HG03175 (cell line): Measurements from ENCODE around the gene PPFIBP1.
A peak's percentile ranks its signal among the peaks of the same experiment; 100 is the strongest.

Source experiments
- ATAC-seq: cut with Tn5 transposase; IDR thresholded peaks from one replicate; pipeline ENCODE4 v1.9.1; 2021; ENCODE audit warnings: mild to moderate bottlenecking, moderate library complexity; ENCODE audit not compliant: unreplicated experiment

PPFIBP1 gene

DNA sequence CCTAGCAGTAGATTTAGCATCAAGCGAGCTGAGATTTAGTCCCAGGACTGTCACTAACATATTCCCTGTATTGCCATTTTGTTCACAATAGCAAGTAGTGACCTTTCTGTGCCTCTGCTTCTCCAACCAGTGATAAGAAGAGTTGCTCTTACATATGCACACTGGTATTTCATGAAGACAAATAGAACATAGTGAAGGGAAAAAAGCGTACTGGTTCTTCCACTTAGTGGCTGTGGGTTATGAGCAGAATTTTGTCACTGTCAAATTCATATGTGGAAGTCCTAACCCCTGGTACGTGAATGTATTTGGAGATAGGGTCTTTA lies 12.3 kb upstream of the PPFIBP1 start:
- no peak for ATAC-seq

GRCh38 chr12:27513155-27513824 lies 10.7 kb upstream of the PPFIBP1 start:
- no peak for ATAC-seq

GRCh38 chr12:27515671-27516070 lies 8.3 kb upstream of the PPFIBP1 start:
- no peak for ATAC-seq

DNA sequence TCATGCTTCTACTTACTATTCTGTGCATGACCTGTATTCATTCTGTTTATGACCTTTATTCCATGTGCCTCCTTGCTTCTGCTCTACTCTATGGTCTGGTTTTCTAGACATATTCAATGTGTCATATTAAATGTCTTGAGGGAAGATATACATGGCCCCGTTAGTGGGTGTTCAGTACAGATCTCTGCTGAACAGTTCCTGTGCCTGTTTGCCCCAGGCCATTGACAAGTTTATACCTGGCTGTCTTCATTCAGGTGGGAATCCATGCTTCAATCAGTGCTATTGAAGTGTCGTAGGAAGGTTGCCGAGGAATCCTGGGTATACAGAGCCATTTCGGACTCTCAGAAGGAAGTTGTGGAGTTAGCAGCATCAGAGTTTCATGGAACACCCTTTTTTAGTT lies 7.4 kb upstream of the PPFIBP1 start:
- ATAC-seq = no peak

- no peak for ATAC-seq
Observed at GRCh38 chr12:27517546-27517945, 6.5 kb upstream of the PPFIBP1 start.

DNA sequence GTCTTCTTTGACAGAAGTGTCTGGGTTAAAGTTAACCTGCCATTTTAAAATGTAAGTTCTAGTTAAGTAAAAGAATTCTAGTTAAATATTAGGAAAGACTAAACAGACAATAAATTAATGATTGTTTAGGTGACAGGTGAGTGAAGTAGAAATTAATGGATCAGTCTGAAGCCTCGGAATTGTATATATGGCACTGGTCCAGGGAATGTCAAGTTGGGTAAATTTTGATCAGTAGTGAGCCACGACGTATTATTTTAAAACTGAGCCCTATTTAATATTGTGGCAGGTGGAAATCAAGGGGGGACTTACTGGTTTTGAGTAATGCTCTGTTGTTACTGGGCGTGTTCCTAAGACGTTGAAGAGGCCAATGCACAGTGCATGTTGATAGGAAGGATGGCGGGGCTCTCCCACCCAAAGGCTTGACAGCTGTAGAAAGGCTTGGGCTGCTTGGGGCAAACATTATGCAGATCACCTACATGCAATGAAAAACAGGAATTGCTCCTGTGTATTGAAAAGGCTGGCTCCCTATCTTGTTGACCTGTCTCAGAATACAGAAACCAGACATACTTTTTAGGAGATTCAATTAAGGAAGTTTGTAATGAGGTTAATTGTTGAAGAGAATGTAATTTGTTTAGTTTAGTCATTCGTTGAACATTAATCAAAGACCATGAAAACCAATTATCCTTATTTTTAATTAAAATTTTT lies 5.9 kb upstream of the PPFIBP1 start:
- no peak for ATAC-seq

- no peak for ATAC-seq
Observed at GRCh38 chr12:27521066-27521465, 2.9 kb upstream of the PPFIBP1 start.

DNA sequence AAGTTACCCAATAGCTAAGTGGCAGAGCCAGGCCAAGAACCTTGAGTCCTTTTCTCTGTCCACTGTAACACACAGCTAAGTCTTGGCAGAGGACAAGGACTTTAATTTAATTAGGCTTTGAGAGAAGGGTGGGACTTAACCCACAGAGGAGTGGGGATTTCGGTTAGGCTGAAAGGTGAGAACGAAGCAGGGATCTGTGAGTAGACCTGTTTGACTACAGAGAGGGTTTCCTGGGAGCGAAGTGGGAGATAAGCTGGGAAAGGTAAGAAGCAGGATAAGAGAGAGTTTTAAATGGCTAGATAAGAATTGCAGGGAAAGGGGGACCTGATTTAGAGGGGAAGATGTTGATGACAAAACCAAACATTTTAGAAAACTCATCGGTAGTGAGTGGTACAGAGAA lies 2.0 kb upstream of the PPFIBP1 start:
- ATAC-seq = no peak

DNA sequence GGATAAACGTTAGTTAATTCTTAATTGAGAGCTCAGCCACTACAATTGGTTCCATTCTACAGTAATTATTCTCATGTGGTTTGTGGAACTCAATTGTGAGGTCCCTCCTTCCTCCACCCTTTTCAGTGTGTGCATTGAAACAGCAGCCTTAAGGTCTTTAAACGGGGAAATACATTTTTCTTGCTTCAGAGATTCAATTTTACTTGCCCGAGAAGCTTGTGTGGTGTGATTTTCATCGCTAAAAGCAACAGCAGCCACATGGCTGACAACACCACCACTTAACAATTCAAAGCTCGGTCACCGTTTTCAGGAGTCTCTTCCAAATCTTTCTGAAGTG lies 733 bp upstream of the PPFIBP1 start:
- peak; percentile 10 for ATAC-seq

GRCh38 chr12:27524494-27524835 lies 459 bp downstream of the PPFIBP1 start:
- peak; percentile 5 for ATAC-seq

- no peak for ATAC-seq
Observed at GRCh38 chr12:27524839-27525753, 1.1 kb downstream of the PPFIBP1 start.

DNA sequence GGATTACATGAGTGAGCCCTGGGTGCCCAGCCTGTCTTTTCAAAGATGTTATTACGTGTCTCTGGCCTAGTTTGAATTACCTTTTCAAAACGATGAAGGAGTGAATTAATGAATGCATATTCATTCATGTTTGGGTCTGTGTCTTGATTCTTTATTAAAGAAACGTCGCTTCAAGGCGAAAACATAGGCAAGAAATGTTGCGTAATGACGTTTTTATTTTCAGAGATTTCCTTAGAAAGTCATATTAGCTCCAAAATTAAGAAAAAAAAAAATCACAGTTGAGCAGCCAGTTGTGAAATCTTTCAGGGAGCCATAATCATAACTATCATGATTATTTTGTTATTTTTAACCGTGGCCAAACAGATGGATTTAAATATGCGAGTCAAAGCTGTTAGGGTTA lies 3.5 kb downstream of the PPFIBP1 start:
- ATAC-seq = no peak

- ATAC-seq = no peak
Observed at GRCh38 chr12:27528788-27529187, 4.8 kb downstream of the PPFIBP1 start.

GRCh38 chr12:27530157-27530922 lies 6.3 kb downstream of the PPFIBP1 start:
- ATAC-seq = no peak

- ATAC-seq = no peak
Observed at GRCh38 chr12:27531896-27532295, 7.9 kb downstream of the PPFIBP1 start.

GRCh38 chr12:27534060-27534764 lies 10.2 kb downstream of the PPFIBP1 start:
- peak; percentile 46 for ATAC-seq

DNA sequence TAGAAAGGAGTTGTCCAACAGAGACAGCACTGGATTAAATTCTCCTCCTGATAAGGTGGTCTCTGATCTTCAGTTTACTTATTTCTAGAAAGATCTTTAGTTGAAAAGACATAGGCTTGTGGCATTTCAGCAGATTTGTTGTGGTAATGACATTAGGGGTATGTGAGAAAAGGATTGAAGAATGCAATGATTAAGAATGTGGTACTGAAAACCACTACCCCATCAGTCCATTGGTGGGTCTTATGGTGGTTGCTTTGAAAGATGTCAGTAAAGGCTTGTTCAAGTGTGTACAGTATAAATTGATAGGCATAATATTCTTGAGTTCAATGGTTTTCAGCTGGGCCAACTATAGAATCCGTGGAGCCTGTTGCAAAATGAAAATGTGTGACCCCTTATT lies 10.8 kb downstream of the PPFIBP1 start:
- peak; percentile 31 for ATAC-seq

- no peak for ATAC-seq
Observed at GRCh38 chr12:27535318-27535717, 11.3 kb downstream of the PPFIBP1 start.

DNA sequence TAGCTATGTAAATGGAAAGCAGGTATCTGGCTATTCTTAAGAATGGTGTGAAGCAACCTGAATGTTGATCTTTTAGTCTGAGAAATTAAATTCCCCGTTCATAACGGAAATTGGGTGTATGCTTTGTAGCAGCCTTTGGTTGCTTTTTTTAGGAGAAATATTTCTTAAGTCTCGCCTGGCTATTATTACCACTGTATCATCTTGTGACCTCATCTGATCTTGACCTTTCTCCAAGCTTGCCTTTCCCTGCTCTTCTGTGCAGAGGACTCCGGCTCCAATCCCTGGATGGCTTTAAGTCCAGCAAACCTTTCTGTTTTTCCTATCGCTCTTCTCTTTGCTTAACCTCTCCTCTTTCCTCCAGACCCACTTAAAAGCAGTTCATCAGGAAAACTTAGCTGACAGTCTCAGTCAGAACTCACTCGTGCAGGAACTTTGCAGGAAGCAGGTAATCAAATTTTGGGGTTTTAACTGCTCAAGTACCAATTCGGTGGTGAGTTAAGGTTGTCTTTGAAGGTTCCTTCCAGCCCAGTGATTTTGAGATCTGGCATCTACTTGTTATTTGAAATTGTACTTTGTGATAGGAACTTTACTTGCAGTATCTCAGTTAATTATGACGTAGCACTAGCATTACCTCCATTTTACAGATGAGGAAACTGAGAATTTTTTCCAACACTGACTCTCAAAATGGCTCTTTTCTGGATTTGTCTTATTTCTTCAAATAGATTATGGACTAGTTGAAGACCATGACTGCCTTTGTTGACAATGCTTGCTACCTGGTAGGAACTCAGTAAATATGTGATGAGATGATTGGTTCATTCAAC lies 14.1 kb downstream of the PPFIBP1 start:
- ATAC-seq = no peak

DNA sequence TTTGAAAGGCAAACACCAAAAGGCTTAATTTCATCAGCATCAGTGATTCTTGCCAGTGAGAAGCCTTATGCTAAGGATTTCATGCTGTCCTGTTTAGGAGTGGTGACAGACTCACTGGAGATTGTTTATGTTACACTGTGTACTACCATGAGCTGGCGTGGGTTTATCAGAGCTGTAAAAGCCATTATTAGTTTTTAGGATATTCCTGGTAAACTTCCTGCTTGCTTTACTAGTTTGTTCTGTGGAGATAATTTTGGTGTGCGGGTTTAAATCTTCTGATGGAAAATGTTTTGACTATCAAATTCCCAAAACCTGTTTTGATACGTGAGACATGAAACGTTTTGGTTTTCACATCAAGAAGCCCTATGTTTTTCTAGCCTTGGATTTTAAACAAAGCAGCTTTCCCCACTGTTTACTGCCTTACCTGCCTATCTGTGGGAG lies 15.2 kb downstream of the PPFIBP1 start:
- ATAC-seq = no peak
